Spleen (tissue), 7 donors: Measurements from ENCODE around the gene ZCCHC7.

ENCODE experiments used
- POLR2A ChIP-seq, 3 donors: fragments of 450-650 bp; IDR thresholded peaks; one replicate each; pipeline ENCODE4 v1.5.1; 2017; ENCODE audit warnings: antibody characterized with exemption in 3 of 3, mild to moderate bottlenecking in 1 of 3
- POLR2AphosphoS5 ChIP-seq, 3 donors: sonication (generic); formaldehyde crosslinking; IDR thresholded peaks; one replicate each; pipeline ENCODE4 v1.5.1; 2017; ENCODE audit warnings: antibody characterized with exemption in 3 of 3
- TF ChIP-seq, protein P1 (sequence below), 11 experiments: fragments of 200-600 bp in 7 of 11; fragments of 450-650 bp in 4 of 11; sonication (generic) in 4 of 11; IDR thresholded peaks in 8 of 11; conservative IDR thresholded peaks in 3 of 11; 1 replicate in 7 of 11; 2 replicates in 4 of 11; pipeline versions ENCODE4 v1.4.0 to v1.8.0; 2016 to 2021; ENCODE audit warnings: antibody characterized with exemption in 11 of 11, inconsistent platforms in 4 of 11, mild to moderate bottlenecking in 1 of 11
- donor health status: DM: no; HTN: no; CAD: no; lungs with moderate emphysema.
- donor health status: DM: no; HTN: no; CAD: no.
- donor health status: DM: no; HTN: no; CAD: no.

DNA sequence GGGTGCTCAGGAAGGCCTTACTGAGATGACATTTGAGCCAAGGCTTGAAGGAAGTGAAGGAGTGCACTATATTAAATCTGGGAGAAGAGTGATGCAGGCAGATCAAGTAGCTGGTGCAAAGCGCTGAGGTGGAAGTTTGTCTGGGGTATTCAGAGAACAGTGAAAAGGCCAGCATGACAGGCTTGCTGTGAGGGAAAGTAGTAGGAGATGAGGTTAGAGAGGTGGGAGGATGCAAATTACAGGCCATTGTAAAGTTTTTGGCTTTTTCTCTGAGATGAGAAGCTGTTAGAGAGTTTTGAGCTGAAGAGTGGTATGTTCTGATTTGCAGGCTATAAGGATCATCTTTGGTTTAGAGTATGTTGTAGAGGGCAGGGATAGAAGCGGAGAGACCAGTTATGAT is 221.3 kb downstream of the ZCCHC7 start:
- TF ChIP-seq, protein P1, sequence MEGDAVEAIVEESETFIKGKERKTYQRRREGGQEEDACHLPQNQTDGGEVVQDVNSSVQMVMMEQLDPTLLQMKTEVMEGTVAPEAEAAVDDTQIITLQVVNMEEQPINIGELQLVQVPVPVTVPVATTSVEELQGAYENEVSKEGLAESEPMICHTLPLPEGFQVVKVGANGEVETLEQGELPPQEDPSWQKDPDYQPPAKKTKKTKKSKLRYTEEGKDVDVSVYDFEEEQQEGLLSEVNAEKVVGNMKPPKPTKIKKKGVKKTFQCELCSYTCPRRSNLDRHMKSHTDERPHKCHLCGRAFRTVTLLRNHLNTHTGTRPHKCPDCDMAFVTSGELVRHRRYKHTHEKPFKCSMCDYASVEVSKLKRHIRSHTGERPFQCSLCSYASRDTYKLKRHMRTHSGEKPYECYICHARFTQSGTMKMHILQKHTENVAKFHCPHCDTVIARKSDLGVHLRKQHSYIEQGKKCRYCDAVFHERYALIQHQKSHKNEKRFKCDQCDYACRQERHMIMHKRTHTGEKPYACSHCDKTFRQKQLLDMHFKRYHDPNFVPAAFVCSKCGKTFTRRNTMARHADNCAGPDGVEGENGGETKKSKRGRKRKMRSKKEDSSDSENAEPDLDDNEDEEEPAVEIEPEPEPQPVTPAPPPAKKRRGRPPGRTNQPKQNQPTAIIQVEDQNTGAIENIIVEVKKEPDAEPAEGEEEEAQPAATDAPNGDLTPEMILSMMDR (IDR thresholded peaks at IDR 0.05 in 8 of 11, conservative IDR thresholded peaks at IDR 0.05 in 3 of 11) = no peak
- TF ChIP-seq POLR2AphosphoS5 (IDR thresholded peaks at IDR 0.05) (no peak), POLR2A (IDR thresholded peaks at IDR 0.05) (no peak)
